Stimulated activated memory B cell treated with anti-CD40 and anti-IgM and Interleukin-4, amounts not matched to agents 10 μg/mL and 1 μg/mL and 100 μg/mL, for 72 hours (primary cell): Measurements from ENCODE around the gene MAML2.

ENCODE experiments used
- ATAC-seq: fragments of 150-1000 bp; cut with Tn5 transposase; 2 replicates; pipeline ENCODE4 v1.10.0; 2021
- H3K27ac Mint-ChIP-seq: one replicate; pipeline ENCODE4 v1.8.0; 2022; ENCODE audit warnings: mild to moderate bottlenecking, mixed read lengths
- H3K27me3 Mint-ChIP-seq: one replicate; pipeline ENCODE4 v1.8.0; 2022; ENCODE audit warnings: mixed read lengths
- H3K36me3 Mint-ChIP-seq: one replicate; pipeline ENCODE4 v1.8.0; 2022; ENCODE audit warnings: mixed read lengths
- H3K4me1 Mint-ChIP-seq: one replicate; pipeline ENCODE4 v1.8.0; 2022; ENCODE audit warnings: mixed read lengths
- H3K4me3 Mint-ChIP-seq: one replicate; pipeline ENCODE4 v1.8.0; 2022; ENCODE audit warnings: mild to moderate bottlenecking, moderate library complexity, mixed read lengths
- H3K9me3 Mint-ChIP-seq: one replicate; pipeline ENCODE4 v1.8.0; 2022; ENCODE audit warnings: mixed read lengths

The MAML2 gene

GRCh38 chr11:96263238-96263763, 79.7 kb downstream of the MAML2 start:
- no peak for ATAC-seq
- H3K4me1 Mint-ChIP-seq: peaks cover 57% of the 10 kb centered on the region
- no peak overlapping the region for H3K4me3 Mint-ChIP-seq
- H3K36me3 Mint-ChIP-seq: peaks cover 17% of the 10 kb centered on the region
- H3K27ac Mint-ChIP-seq: peak overlapping the region; percentile 23
- H3K9me3 Mint-ChIP-seq: no peaks in the 10 kb centered on the region
- H3K27me3 Mint-ChIP-seq: no peaks in the 10 kb centered on the region

- H3K27me3 Mint-ChIP-seq: no peaks in the 10 kb centered on the region
- H3K36me3 Mint-ChIP-seq: peaks cover 11% of the 10 kb centered on the region
- H3K9me3 Mint-ChIP-seq: no peaks in the 10 kb centered on the region
- H3K4me3 Mint-ChIP-seq: no peak overlapping the region
- peak overlapping the region; percentile 88 for H3K27ac Mint-ChIP-seq
- H3K4me1 Mint-ChIP-seq: peaks cover 63% of the 10 kb centered on the region
- no peak for ATAC-seq
These were observed 82.5 kb downstream of the MAML2 start for GRCh38 chr11:96260532-96260931.

- no peak overlapping the region for H3K4me3 Mint-ChIP-seq
- no peak for ATAC-seq
- H3K4me1 Mint-ChIP-seq: peaks cover 63% of the 10 kb centered on the region
- H3K27ac Mint-ChIP-seq: peak overlapping the region; percentile 88
- no peaks in the 10 kb centered on the region for H3K27me3 Mint-ChIP-seq
- H3K9me3 Mint-ChIP-seq: no peaks in the 10 kb centered on the region
- H3K36me3 Mint-ChIP-seq: peaks cover 7% of the 10 kb centered on the region
These were observed 82.9 kb downstream of the MAML2 start for GRCh38 chr11:96260067-96260511.

- H3K27ac Mint-ChIP-seq: peak overlapping the region; percentile 88
- no peaks in the 10 kb centered on the region for H3K27me3 Mint-ChIP-seq
- peaks cover 63% of the 10 kb centered on the region for H3K4me1 Mint-ChIP-seq
- H3K9me3 Mint-ChIP-seq: no peaks in the 10 kb centered on the region
- H3K36me3 Mint-ChIP-seq: no peaks in the 10 kb centered on the region
- H3K4me3 Mint-ChIP-seq: peak overlapping the region; percentile 61
- peak; percentile 57 for ATAC-seq
These were observed 83.7 kb downstream of the MAML2 start for GRCh38 chr11:96259134-96259830.

GRCh38 chr11:96257972-96258934, 84.7 kb downstream of the MAML2 start:
- Mint-ChIP-seq H3K27me3 (no peaks in the 10 kb centered on the region), H3K27ac (peak overlapping the region; percentile 88), H3K4me3 (peak overlapping the region; percentile 55), H3K36me3 (no peaks in the 10 kb centered on the region), H3K4me1 (peaks cover 74% of the 10 kb centered on the region), H3K9me3 (no peaks in the 10 kb centered on the region)
- peak; percentile 83 for ATAC-seq

- Mint-ChIP-seq H3K4me1 (peaks cover 78% of the 10 kb centered on the region), H3K36me3 (peaks cover 3% of the 10 kb centered on the region), H3K4me3 (peak overlapping the region; percentile 42), H3K9me3 (peaks cover 1% of the 10 kb centered on the region), H3K27ac (peak overlapping the region; percentile 88), H3K27me3 (no peaks in the 10 kb centered on the region)
- no peak for ATAC-seq
These were observed 86.0 kb downstream of the MAML2 start for GRCh38 chr11:96257036-96257435.

- no peaks in the 10 kb centered on the region for H3K27me3 Mint-ChIP-seq
- no peak for ATAC-seq
- peaks cover 6% of the 10 kb centered on the region for H3K36me3 Mint-ChIP-seq
- H3K27ac Mint-ChIP-seq: peak overlapping the region; percentile 88
- peak overlapping the region; percentile 13 for H3K4me3 Mint-ChIP-seq
- peaks cover 3% of the 10 kb centered on the region for H3K9me3 Mint-ChIP-seq
- peaks cover 78% of the 10 kb centered on the region for H3K4me1 Mint-ChIP-seq
These were observed 86.6 kb downstream of the MAML2 start for GRCh38 chr11:96256215-96257011.

- Mint-ChIP-seq H3K36me3 (peaks cover 11% of the 10 kb centered on the region), H3K27me3 (no peaks in the 10 kb centered on the region), H3K4me3 (no peak overlapping the region), H3K27ac (peak overlapping the region; percentile 88), H3K4me1 (peaks cover 71% of the 10 kb centered on the region), H3K9me3 (peaks cover 3% of the 10 kb centered on the region)
- ATAC-seq: no peak
These were observed 88.1 kb downstream of the MAML2 start for GRCh38 chr11:96254854-96255253.

- peaks cover 71% of the 10 kb centered on the region for H3K4me1 Mint-ChIP-seq
- H3K4me3 Mint-ChIP-seq: peak overlapping the region; percentile 58
- ATAC-seq: peak; percentile 44
- H3K27me3 Mint-ChIP-seq: no peaks in the 10 kb centered on the region
- H3K9me3 Mint-ChIP-seq: peaks cover 3% of the 10 kb centered on the region
- H3K27ac Mint-ChIP-seq: peak overlapping the region; percentile 88
- peaks cover 11% of the 10 kb centered on the region for H3K36me3 Mint-ChIP-seq
These were observed 88.9 kb downstream of the MAML2 start for GRCh38 chr11:96254087-96254486.

- no peaks in the 10 kb centered on the region for H3K27me3 Mint-ChIP-seq
- peak overlapping the region; percentile 29 for H3K27ac Mint-ChIP-seq
- H3K36me3 Mint-ChIP-seq: peaks cover 7% of the 10 kb centered on the region
- ATAC-seq: no peak
- peaks cover 51% of the 10 kb centered on the region for H3K4me1 Mint-ChIP-seq
- peaks cover under 1% of the 10 kb centered on the region for H3K9me3 Mint-ChIP-seq
- no peak overlapping the region for H3K4me3 Mint-ChIP-seq
These were observed 96.1 kb downstream of the MAML2 start for GRCh38 chr11:96246718-96247552.

GRCh38 chr11:96242971-96243647, 99.9 kb downstream of the MAML2 start:
- no peaks in the 10 kb centered on the region for H3K36me3 Mint-ChIP-seq
- peak; percentile 96 for ATAC-seq

GRCh38 chr11:96242191-96242847, 100.7 kb downstream of the MAML2 start:
- no peaks in the 10 kb centered on the region for H3K9me3 Mint-ChIP-seq
- H3K27me3 Mint-ChIP-seq: no peaks in the 10 kb centered on the region
- peak overlapping the region; percentile 92 for H3K27ac Mint-ChIP-seq
- H3K4me1 Mint-ChIP-seq: peaks cover 33% of the 10 kb centered on the region
- H3K4me3 Mint-ChIP-seq: no peak overlapping the region
- ATAC-seq: no peak
- H3K36me3 Mint-ChIP-seq: no peaks in the 10 kb centered on the region

More at GRCh38 chr11:96242971-96243647, 99.9 kb downstream of the MAML2 start:
- H3K27ac Mint-ChIP-seq: peak overlapping the region; percentile 92
- H3K4me1 Mint-ChIP-seq: peaks cover 40% of the 10 kb centered on the region
- H3K27me3 Mint-ChIP-seq: no peaks in the 10 kb centered on the region
- H3K9me3 Mint-ChIP-seq: no peaks in the 10 kb centered on the region
- peak overlapping the region; percentile 84 for H3K4me3 Mint-ChIP-seq

- no peaks in the 10 kb centered on the region for H3K9me3 Mint-ChIP-seq
- peaks cover 24% of the 10 kb centered on the region for H3K4me1 Mint-ChIP-seq
- H3K36me3 Mint-ChIP-seq: no peaks in the 10 kb centered on the region
- H3K27me3 Mint-ChIP-seq: no peaks in the 10 kb centered on the region
- H3K27ac Mint-ChIP-seq: peak overlapping the region; percentile 17
- no peak overlapping the region for H3K4me3 Mint-ChIP-seq
- ATAC-seq: no peak
These were observed 101.6 kb downstream of the MAML2 start for GRCh38 chr11:96241331-96241841.
